Ascending aorta (tissue), 2 donors: ENCODE results near the gene USP36. TPM values are rescaled to one million over a fixed set of nuclear protein-coding genes. Genes with fewer than 3 reads are reported as not detected.
"Not testable (repeated sequence)": the region's sequence is repeated elsewhere in the genome, so short reads cannot be mapped to it uniquely, and the experiment has no call there.

Experiments used
- DNase-seq, 2 donors: peaks; one replicate each; pipeline ENCODE4 v3.0.0-alpha.2; 2019; ENCODE audit warnings: low spot score in 2 of 2
- H3K27ac ChIP-seq, 2 donors: fragments of 200-600 bp; sonication (generic); one replicate each; pipeline ENCODE4 v1.5.1; 2016 to 2017; ENCODE audit warnings: mild to moderate bottlenecking in 1 of 2
- H3K27me3 ChIP-seq: fragments of 200-600 bp; sonication (generic); one replicate; pipeline ENCODE4 v1.5.1; 2017
- H3K36me3 ChIP-seq, 2 donors: fragments of 200-600 bp; sonication (generic); one replicate each; pipeline ENCODE4 v1.5.1; 2016
- H3K4me1 ChIP-seq, 2 donors: fragments of 200-600 bp; sonication (generic); one replicate each; pipeline ENCODE4 v1.5.1; 2016 to 2017; ENCODE audit warnings: mild to moderate bottlenecking in 1 of 2
- H3K4me3 ChIP-seq, 2 donors: fragments of 200-600 bp; sonication (generic); one replicate each; pipeline ENCODE4 v1.5.1; 2016 to 2017; ENCODE audit warnings: mild to moderate bottlenecking in 1 of 2
- H3K9me3 ChIP-seq, 2 donors: fragments of 200-600 bp; sonication (generic); one replicate each; pipeline ENCODE4 v1.5.1; 2016
- intact Hi-C: fragments of 100-400 bp; cut with DNase I; formaldehyde crosslinking; loops from one replicate; pipeline ENCODE4 v1.15.1; 2023
- total RNA-seq: library from RNA; depleted of rRNA; stranded (reverse); fragments of >200 nt; gene quantifications from one replicate; pipeline ENCODE4 v1.1.0, GENCODE V29; 2016
- TF ChIP-seq, protein P1 (sequence below), 3 experiments: fragments of 200-600 bp in 2 of 3; fragments of 450-650 bp in 1 of 3; sonication (generic) in 2 of 3; IDR thresholded peaks; one replicate each; pipeline ENCODE4 v1.5.1; 2016 to 2019; ENCODE audit warnings: antibody characterized with exemption in 3 of 3, mild to moderate bottlenecking in 1 of 3, moderate library complexity in 1 of 3

Gene USP36
- total RNA-seq: 111 TPM

DNA sequence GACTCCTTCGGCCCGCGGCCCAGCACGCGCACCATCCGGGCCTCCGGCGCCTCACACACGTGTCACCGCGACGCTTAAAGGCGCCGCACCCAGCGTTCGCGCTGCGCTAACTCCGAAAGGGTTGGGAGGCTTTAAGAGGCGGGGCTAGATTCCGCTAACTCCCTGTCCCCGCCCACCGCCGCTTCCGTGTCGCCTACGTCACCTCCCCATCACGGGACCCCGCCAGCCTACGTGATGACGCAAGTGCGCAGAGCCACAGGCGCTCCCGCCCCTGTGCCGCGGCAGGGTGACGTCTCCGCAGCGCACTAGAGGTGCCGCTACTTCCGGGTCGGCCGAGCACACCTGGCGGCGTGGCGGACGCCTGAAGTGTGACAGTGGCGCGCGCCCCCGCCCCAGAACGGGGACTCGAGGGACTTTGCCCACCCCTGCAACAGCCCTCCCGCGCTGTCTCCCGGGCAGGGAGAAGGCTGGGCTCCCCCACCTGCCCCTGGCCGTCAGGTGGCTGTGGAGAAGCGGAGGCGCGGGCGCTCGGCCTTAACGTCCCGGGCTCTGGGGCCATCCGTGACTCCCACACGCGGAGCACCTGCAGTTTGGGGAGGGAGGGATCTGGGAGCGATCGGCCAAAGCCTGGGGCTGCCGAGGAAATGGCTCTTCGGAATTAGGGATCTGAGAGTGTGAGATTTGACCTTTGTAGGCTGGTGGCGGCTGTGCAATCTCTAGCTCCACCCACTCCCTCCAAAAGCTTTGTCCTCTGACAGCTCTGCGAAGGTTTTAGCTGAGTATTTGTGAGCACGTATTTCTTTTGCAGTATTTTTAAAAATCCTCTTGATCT, at the start of gene USP36:
USP36 (minus strand) TSS at position 35 of the 832 bp plus-strand sequence. CDS start 4,451 bp downstream, outside the sequence.
- DNase-seq: peak; percentile 94 to 100
- H3K4me1 ChIP-seq: peaks cover 0 to 11% of the 10 kb centered on the region in 2 donors
- peak within 1 kb of the TSS; percentile 87 to 92 for H3K4me3 ChIP-seq
- H3K9me3 ChIP-seq: no peaks in the 10 kb centered on the region
- H3K27me3 ChIP-seq: no peaks in the 10 kb centered on the region
- peaks cover 13 to 19% of the 10 kb centered on the region in 2 donors for H3K36me3 ChIP-seq
- peak within 1 kb of the TSS; percentile 99 for H3K27ac ChIP-seq
- TF ChIP-seq, protein P1, sequence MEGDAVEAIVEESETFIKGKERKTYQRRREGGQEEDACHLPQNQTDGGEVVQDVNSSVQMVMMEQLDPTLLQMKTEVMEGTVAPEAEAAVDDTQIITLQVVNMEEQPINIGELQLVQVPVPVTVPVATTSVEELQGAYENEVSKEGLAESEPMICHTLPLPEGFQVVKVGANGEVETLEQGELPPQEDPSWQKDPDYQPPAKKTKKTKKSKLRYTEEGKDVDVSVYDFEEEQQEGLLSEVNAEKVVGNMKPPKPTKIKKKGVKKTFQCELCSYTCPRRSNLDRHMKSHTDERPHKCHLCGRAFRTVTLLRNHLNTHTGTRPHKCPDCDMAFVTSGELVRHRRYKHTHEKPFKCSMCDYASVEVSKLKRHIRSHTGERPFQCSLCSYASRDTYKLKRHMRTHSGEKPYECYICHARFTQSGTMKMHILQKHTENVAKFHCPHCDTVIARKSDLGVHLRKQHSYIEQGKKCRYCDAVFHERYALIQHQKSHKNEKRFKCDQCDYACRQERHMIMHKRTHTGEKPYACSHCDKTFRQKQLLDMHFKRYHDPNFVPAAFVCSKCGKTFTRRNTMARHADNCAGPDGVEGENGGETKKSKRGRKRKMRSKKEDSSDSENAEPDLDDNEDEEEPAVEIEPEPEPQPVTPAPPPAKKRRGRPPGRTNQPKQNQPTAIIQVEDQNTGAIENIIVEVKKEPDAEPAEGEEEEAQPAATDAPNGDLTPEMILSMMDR (IDR thresholded peaks at IDR 0.05): peak in 1 of 3 experiments; percentile 15
- intact Hi-C loops: loop anchor here (1.0 to 2.0 kb wide), 6 partner anchors 20 to 130 kb away; partner anchors contain the start of genes CYTH1 and TIMP2

DNA sequence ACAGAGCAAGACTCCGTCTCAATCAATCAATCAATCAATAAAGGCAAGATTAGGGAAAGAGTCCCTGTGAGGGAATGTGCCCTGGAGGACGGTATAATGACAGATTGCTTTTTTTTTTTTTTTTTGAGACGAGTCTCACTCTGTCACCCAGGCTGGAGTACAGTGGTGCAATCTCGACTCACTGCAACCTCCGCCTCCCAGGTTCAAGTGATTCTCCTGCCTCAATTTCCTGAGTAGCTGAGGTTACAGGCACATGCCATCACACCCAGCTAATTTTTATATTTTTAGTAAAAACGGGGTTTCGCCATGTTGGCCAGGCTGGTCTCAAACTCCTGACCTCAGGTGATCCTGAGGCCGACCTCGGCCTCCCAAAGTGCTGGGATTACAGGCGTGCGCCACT, 49.5 kb upstream of the USP36 start:
- H3K4me3 ChIP-seq, H3K27me3 ChIP-seq, DNase-seq, intact Hi-C loops, H3K9me3 ChIP-seq: not testable (repeated sequence)
- Histone ChIP-seq H3K4me1 (peaks cover 0 to 42% of the 10 kb centered on the region in 2 donors), H3K27ac (peak overlapping the region; percentile 26 to 34), H3K36me3 (peaks cover 0 to 14% of the 10 kb centered on the region in 2 donors)

DNA sequence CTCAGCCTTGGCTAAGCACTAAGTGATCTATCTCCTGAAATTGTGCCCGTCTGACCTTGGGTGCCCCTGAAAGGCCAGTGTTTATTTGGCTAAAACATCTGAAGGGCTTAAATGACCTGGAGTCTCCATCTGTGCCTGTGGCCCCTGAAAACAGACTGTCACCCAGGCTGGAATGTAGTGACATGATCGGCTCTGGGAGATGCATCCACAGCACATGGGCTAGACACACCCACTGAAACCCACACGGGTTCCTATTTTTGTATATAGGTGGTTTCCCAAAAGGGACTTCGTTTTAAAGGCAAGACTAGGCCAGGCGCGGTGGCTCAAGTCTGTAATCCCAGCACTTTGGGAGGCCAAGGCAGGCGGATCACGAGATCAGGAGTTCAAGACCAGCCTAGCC, 48.9 kb upstream of the USP36 start:
- Histone ChIP-seq H3K4me3 (no peak overlapping the region), H3K27ac (peak overlapping the region; percentile 12 to 26), H3K9me3 (no peaks in the 10 kb centered on the region), H3K27me3 (no peaks in the 10 kb centered on the region), H3K36me3 (peaks cover 0 to 14% of the 10 kb centered on the region in 2 donors), H3K4me1 (peaks cover 5 to 44% of the 10 kb centered on the region in 2 donors)
- intact Hi-C loops: no loop called here
- no peak for DNase-seq
- TF ChIP-seq, protein P1 (IDR thresholded peaks at IDR 0.05): no peak

DNA sequence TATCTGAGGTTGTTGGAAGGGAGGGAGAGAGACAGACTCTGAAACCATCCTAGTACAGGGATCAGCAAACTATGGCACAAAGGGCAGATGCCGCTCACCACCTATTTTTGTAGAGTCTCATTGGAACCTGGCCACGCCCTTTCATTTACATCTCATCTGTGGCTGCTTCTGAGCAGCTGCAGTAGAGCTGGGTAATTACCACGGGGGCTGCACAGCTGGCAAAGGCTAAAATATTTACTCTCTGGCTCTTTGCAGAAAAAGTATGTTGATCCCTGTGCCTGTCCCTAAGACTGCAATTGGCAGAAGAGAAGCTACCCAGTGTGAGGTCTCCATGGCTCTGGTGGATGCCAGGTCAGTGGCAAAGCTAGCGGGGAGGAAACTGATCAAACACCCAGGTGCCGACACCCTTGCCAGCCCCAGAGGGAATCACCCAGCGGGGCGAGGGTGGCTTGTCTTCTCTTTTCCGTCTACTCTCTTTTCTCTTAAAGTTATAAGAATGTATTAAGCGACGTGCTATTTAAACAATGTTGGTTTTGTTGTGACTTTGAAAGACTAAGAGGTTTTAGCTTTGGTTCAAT, 48.4 kb upstream of the USP36 start:
- no peak overlapping the region for H3K4me3 ChIP-seq
- H3K27me3 ChIP-seq: no peaks in the 10 kb centered on the region
- H3K9me3 ChIP-seq: no peaks in the 10 kb centered on the region
- peak overlapping the region; percentile 18 to 26 for H3K27ac ChIP-seq
- intact Hi-C loops: no loop called here
- TF ChIP-seq, protein P1 (IDR thresholded peaks at IDR 0.05): no peak
- DNase-seq: no peak
- H3K36me3 ChIP-seq: peaks cover 0 to 14% of the 10 kb centered on the region in 2 donors
- peaks cover 10 to 45% of the 10 kb centered on the region in 2 donors for H3K4me1 ChIP-seq

DNA sequence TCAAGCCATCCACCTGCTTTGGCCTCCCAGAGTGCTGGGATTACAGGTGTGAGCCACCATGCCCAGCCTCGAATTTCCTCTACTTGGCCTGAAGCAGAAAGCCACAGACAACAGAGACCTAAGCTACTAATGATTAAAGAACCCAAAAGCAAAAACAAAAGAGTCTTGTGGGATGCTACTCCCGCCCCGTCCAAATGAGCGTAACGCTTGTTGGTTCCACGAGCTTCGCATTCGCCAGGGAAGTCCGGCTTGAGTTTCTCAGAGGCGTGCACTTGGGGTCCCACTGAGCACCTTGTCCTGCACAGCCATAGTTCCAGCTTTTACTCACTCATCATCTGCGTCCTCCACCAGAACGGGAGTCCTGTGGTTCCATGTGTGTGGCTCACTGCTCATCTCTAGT, 46.3 kb upstream of the USP36 start:
- Histone ChIP-seq H3K9me3 (no peaks in the 10 kb centered on the region), H3K27ac (peak overlapping the region in 1 of 2 donors; percentile 7), H3K4me3 (no peak overlapping the region), H3K36me3 (peaks cover 0 to 8% of the 10 kb centered on the region in 2 donors), H3K4me1 (peaks cover 19 to 46% of the 10 kb centered on the region in 2 donors), H3K27me3 (no peaks in the 10 kb centered on the region)
- no peak for DNase-seq
- intact Hi-C loops: no loop called here
- TF ChIP-seq, protein P1 (IDR thresholded peaks at IDR 0.05): no peak

DNA sequence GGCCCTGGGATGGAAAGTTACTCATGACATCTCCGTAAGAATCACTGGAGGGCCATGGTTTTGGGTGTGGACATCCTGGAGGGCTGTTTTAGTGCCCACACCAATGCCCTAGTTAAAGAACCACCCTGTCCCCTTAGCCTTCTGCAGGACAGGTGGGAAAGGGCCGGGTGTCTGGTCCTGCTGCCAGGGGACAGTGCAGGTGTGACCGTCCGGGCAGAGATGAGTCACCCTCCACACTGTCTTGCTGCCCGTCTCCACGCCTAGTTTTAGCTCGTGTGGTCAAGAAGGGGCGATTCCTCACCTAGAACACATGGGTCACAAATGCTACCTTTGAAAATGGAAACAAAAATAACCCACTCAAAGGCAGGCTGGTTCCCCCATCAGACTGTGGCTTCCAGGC, 45.3 kb upstream of the USP36 start:
- intact Hi-C loops: no loop called here
- TF ChIP-seq, protein P1 (IDR thresholded peaks at IDR 0.05): no peak
- Histone ChIP-seq H3K27me3 (no peaks in the 10 kb centered on the region), H3K9me3 (no peaks in the 10 kb centered on the region), H3K27ac (peak overlapping the region; percentile 90 to 97), H3K4me1 (peaks cover 19 to 46% of the 10 kb centered on the region in 2 donors), H3K4me3 (no peak overlapping the region), H3K36me3 (no peaks in the 10 kb centered on the region)
- DNase-seq: no peak
